D721Med (cell line): ENCODE results near the gene CD14.
"Not testable (repeated sequence)": the region's sequence is repeated elsewhere in the genome, so short reads cannot be mapped to it uniquely, and the experiment has no call there.

Source experiments
- DNase-seq: peaks from one replicate; pipeline ENCODE4 v3.0.0; 2011; ENCODE audit warnings: low spot score; ENCODE audit not compliant: insufficient read length
- FAIRE-seq: peaks from 2 replicates; lab custom pipeline; 2011; peaks lifted over from hg19 to GRCh38; lab: Jason Lieb, UNC
- CTCF ChIP-seq: IDR thresholded peaks from 2 replicates; pipeline ENCODE4 v1.5.1; 2012; ENCODE audit warnings: mild to moderate bottlenecking, control low read depth; ENCODE audit not compliant: insufficient read depth; ENCODE audit errors: missing control alignments

Gene CD14

GRCh38 chr5:140602147-140602546 lies 30.8 kb downstream of the CD14 start:
- DNase-seq: no peak
- no peak for TF ChIP-seq CTCF
- no peak for FAIRE-seq

DNA sequence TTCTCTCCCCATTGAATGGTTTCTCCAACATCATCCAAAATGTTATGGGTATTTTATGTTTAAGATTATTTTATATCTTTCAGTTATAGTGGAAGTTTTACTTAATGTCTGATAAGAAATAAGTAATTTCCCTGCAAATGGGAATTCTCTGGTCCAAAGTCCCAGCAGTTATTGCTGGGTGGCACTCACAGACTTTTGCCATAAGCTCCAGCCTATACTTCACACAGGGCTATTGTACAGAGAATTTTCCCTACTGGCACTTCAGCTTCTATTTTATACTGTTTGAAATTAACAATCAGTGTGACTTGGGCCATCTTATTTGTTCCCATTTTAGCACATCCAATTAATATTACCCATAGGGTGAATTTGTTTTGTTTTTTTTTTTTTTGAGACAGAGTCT lies 32.9 kb downstream of the CD14 start:
- FAIRE-seq (no peak), DNase-seq (no peak)
- TF ChIP-seq CTCF: no peak

- TF ChIP-seq CTCF: no peak
- FAIRE-seq: no peak
These were observed 34.1 kb downstream of the CD14 start for GRCh38 chr5:140598836-140599235.

DNA sequence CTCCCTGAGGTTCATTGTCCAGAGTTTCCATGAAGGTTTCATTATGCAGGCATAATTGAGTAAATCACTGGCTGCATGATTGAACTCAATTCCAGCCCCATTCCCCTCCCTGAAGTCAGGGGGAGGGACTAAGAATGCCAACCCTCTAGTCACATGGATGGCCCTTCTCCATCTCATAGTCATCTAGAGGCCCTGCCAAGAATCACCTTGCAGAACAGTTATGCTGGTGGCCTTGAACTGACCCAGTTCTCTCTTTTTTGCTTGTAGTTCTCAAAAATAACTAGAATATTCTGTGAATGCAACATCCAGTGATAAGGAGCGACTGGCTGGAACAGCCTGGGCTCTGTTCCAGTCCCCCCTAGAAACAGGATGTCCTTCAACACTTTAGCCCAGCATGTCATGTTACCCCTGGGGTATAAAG lies 36.6 kb downstream of the CD14 start:
- DNase-seq (no peak), FAIRE-seq (no peak)
- TF ChIP-seq CTCF: no peak

More at GRCh38 chr5:140598836-140599235, 34.1 kb downstream of the CD14 start:
- no peak for DNase-seq

GRCh38 chr5:140595538-140596300 lies 37.3 kb downstream of the CD14 start:
- DNase-seq (no peak), FAIRE-seq (no peak)
- no peak for TF ChIP-seq CTCF

- no peak for FAIRE-seq
- no peak for DNase-seq
- no peak for TF ChIP-seq CTCF
These were observed 38.8 kb downstream of the CD14 start for GRCh38 chr5:140594169-140594568.

DNA sequence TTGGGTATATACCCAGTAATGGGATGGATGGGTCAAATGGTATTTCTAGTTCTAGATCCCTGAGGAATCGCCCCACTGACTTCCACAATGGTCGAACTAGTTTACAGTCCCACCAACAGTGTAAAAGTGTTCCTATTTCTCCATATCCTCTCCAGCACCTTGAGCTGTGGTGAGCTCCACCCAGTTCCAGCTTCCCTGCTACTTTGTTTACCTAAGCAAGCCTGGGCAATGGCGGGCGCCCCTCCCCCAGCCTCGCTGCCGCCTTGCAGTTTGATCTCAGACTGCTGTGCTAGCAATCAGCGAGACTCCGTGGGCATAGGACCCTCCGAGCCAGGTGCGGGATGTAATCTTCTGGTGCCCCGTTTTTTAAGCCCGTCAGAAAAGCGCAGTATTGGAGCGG lies 39.9 kb downstream of the CD14 start:
- FAIRE-seq, DNase-seq: not testable (repeated sequence)
